HFF-Myc (cell line): ENCODE results near the gene CD101.
A peak's percentile ranks its signal among the peaks of the same experiment; 100 is the strongest.

ENCODE experiments used
- DNase-seq: peaks from one replicate; pipeline ENCODE4 v3.0.0-alpha.2; 2011; ENCODE audit warnings: low read depth; ENCODE audit errors: extremely low read depth
- H3K4me3 ChIP-seq: replicated peaks from 2 replicates; pipeline ENCODE4 v1.5.1; 2011; ENCODE audit warnings: low read depth, mild to moderate bottlenecking, control low read depth, low read length
- TF ChIP-seq, protein P1 (sequence below): IDR thresholded peaks from 2 replicates; pipeline ENCODE4 v1.5.1; 2012; ENCODE audit warnings: mild to moderate bottlenecking, low read depth, low read length, control low read depth; ENCODE audit errors: missing control alignments

The CD101 gene

GRCh38 chr1:117067533-117068370, 66.2 kb downstream of the CD101 start:
- no peak overlapping the region for H3K4me3 ChIP-seq
- TF ChIP-seq, protein P1, sequence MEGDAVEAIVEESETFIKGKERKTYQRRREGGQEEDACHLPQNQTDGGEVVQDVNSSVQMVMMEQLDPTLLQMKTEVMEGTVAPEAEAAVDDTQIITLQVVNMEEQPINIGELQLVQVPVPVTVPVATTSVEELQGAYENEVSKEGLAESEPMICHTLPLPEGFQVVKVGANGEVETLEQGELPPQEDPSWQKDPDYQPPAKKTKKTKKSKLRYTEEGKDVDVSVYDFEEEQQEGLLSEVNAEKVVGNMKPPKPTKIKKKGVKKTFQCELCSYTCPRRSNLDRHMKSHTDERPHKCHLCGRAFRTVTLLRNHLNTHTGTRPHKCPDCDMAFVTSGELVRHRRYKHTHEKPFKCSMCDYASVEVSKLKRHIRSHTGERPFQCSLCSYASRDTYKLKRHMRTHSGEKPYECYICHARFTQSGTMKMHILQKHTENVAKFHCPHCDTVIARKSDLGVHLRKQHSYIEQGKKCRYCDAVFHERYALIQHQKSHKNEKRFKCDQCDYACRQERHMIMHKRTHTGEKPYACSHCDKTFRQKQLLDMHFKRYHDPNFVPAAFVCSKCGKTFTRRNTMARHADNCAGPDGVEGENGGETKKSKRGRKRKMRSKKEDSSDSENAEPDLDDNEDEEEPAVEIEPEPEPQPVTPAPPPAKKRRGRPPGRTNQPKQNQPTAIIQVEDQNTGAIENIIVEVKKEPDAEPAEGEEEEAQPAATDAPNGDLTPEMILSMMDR: peak; percentile 74
- peak; percentile 40 for DNase-seq

GRCh38 chr1:117068580-117068979, 67.0 kb downstream of the CD101 start:
- no peak for DNase-seq
- H3K4me3 ChIP-seq: no peak overlapping the region
- TF ChIP-seq, protein P1: no peak

DNA sequence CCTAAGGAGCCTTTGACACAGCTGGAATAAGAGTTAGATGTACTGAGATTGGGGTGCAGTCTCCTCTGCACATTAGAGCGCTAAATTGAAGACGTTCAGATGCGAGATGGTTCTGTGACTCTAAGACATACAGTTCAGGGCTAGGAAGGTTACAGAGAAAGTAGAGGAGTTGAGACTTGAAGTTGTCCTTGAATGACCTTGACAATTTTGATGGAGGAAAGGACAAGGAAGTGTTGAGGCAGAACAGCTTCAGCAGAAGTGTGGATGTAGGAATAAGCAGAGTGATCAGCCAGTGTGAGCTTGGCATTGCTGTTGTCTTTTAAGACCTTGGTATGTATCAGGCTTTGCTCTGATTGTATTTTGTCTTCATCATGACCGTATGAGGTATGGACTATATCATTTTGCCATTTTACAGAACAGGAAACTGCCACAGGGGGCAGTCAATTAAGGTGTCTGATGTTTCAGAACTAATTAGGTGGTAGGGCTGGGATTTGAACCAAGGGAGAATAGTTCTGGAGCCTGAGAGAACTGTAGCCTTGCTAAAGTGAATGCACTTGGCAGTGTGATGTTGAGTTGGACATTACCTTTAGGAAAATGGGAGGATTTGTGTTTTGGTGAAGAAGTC, 67.8 kb downstream of the CD101 start:
- no peak overlapping the region for H3K4me3 ChIP-seq
- no peak for DNase-seq
- TF ChIP-seq, protein P1: no peak

DNA sequence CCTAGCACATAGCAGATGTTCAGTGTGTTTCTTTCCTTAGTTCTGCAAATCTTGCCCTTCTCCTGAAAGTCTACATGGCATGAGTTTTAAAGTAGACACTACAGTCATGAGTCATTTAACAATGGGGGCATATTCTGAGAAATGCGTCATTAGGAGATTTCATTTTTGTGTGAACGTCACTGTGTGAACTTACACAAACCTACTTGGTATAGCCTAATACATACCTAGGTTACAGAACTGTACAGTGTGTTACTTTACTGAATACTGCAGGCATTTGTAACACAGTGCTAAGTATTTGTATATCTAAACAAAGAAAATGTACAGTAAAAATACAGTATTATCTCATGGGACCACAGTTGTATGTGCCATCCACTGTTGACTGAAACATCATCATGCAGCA, 68.6 kb downstream of the CD101 start:
- TF ChIP-seq, protein P1: no peak
- H3K4me3 ChIP-seq: no peak overlapping the region
- no peak for DNase-seq

GRCh38 chr1:117076648-117077047, 75.1 kb downstream of the CD101 start:
- no peak overlapping the region for H3K4me3 ChIP-seq
- DNase-seq: no peak
- TF ChIP-seq, protein P1: no peak

DNA sequence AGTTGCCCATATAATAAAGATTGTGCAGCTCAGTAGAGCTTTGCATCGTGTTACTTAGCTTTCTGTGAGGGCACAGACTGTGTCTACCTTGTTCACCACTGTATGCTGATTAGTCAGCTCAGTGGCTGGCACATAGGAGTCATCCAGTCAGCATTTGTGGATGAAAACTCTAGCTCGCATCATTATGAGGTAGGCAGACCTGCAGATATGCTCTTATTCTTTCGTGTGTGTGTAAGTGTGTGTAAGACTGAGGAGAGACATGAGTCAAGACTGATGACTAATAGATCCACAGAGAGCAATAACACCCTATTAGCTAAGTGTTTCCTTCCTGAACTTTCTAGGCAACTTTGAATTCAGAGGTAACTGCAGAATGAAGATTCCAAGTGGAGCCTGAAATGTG, 75.7 kb downstream of the CD101 start:
- H3K4me3 ChIP-seq: no peak overlapping the region
- DNase-seq: no peak
- TF ChIP-seq, protein P1: no peak
